ENCODE data around the gene KCNH2. TPM values are rescaled to one million over a fixed set of nuclear protein-coding genes. Genes with fewer than 3 reads are reported as not detected.

The KCNH2 gene
- total and polyA plus RNA-seq, 8 donors = 4.0 to 77.7 (median 7.3) TPM

- TF ChIP-seq POLR2A (IDR thresholded peaks at IDR 0.05) (no peak), CTCF (IDR thresholded peaks at IDR 0.05) (no peak), EP300 (IDR thresholded peaks at IDR 0.05) (no peak), POLR2AphosphoS5 (IDR thresholded peaks at IDR 0.05) (no peak)
- intact Hi-C loops (cut with DNase I; ENCODE audit: low total_unique reads) = no loop called here
- Histone ChIP-seq H3K9me3 (no peaks in the 10 kb centered on the region), H3K27me3 (peaks cover 0 to 95% (median 50%) of the 10 kb centered on the region in 3 donors), H3K4me3 (peak overlapping the region; percentile 47 to 63 (median 48)), H3K4me1 (peaks cover 35 to 97% (median 79%) of the 10 kb centered on the region in 4 donors), H3K36me3 (no peaks in the 10 kb centered on the region), H3K27ac (peak overlapping the region; percentile 19 to 87 (median 68))
- WGBS, 5 donors = 26 to 49% (median 34%) methylated on average over 21 to 27 of the region's 27 CpGs
- peak in 1 of 2 donors; percentile 84 for DNase-seq
Observed at GRCh38 chr7:150973571-150974451, 4.3 kb downstream of the KCNH2 start.

DNA sequence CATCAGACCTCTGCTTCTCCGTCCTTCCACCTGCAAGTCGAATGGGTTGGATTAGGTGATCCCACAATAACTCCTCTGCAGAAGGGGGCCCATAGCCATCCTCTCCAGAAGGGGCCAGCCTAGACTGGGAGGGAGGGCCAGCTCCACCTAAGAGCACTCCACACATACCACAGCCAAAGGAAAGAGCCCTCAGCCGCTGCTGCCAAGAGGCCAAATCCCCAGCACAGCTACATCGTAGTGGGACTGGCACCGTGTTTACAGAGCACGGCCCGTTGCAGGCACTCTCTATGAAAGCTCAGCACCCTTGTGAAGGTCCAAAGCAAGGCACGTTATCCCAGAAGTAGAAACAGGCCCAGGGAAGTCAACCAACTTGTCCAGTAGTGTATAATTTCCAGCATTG, 5.4 kb downstream of the KCNH2 start:
- H3K4me1 ChIP-seq = peaks cover 28 to 98% (median 76%) of the 10 kb centered on the region in 4 donors
- H3K9me3 ChIP-seq = no peaks in the 10 kb centered on the region
- no peaks in the 10 kb centered on the region for H3K36me3 ChIP-seq
- intact Hi-C loops (cut with DNase I; ENCODE audit: low total_unique reads) = no loop called here
- DNase-seq = no peak
- peak overlapping the region in 4 of 5 donors; percentile 53 to 87 (median 66) for H3K27ac ChIP-seq
- H3K4me3 ChIP-seq = no peak overlapping the region
- peaks cover 0 to 89% (median 42%) of the 10 kb centered on the region in 3 donors for H3K27me3 ChIP-seq
- TF ChIP-seq POLR2A (IDR thresholded peaks at IDR 0.05) = no peak
- TF ChIP-seq EP300 (IDR thresholded peaks at IDR 0.05) = no peak
- TF ChIP-seq POLR2AphosphoS5 (IDR thresholded peaks at IDR 0.05) = peak in 1 of 3 donors; percentile 12
- TF ChIP-seq CTCF (IDR thresholded peaks at IDR 0.05) = no peak
- WGBS, 5 donors = 70 to 76% (median 71%) methylated on average over 8 of the region's 8 CpGs

- intact Hi-C loops (cut with DNase I; ENCODE audit: low total_unique reads) = no loop called here
- 44 to 74% (median 57%) methylated on average over 4 to 12 of the region's 12 CpGs for WGBS, 5 donors
- Histone ChIP-seq H3K4me1 (peaks cover 21 to 95% (median 71%) of the 10 kb centered on the region in 4 donors), H3K27me3 (peaks cover 0 to 82% (median 35%) of the 10 kb centered on the region in 3 donors), H3K9me3 (no peaks in the 10 kb centered on the region), H3K4me3 (no peak overlapping the region), H3K27ac (peak overlapping the region; percentile 29 to 87 (median 56)), H3K36me3 (no peaks in the 10 kb centered on the region)
- peak; percentile 63 to 89 (median 80) for TF ChIP-seq POLR2AphosphoS5 (IDR thresholded peaks at IDR 0.05)
- TF ChIP-seq POLR2A (IDR thresholded peaks at IDR 0.05) = no peak
- DNase-seq = peak in 1 of 2 donors; percentile 94
Observed at GRCh38 chr7:150972023-150972468, 6.1 kb downstream of the KCNH2 start.

DNA sequence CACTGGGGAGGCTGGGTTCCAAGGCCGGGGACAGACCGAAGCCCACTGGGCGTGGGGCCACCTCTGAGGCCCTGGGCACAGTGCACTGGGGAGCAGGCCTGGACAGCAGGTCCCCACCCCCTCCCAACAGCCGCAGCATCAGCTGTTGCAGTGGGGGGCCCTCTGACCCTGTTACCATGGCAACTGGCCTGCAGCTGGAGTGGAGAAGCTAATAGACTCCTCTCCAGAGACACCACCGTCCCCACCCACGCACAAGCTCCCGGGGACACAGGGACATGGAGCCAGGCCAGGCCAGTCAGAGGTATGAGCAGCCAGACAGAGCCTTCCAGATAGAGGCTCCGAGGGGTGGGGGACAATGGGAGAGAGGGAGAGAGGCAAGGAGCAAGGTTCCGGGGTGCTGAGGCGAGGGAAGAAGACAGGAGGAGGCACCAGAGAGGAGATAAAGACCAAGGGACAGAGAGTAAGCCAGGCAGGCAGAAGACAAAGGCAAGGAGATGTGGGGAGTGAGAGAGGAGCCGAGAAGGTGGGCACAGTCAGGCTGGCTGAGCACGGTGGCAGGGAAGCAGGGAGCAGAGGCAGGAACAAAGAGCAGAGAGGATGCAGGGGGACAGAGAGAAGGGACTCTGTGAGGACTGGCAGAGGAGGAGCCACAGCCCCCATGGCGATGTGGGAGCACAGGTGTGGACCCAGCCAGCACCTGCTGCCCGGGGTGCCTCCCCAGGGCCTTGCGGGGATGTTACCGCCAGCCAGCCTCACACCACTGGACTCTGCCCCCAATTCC, 6.7 kb downstream of the KCNH2 start:
- Histone ChIP-seq H3K27me3 (peaks cover 0 to 76% (median 29%) of the 10 kb centered on the region in 3 donors), H3K9me3 (no peaks in the 10 kb centered on the region), H3K36me3 (no peaks in the 10 kb centered on the region), H3K4me1 (peaks cover 21 to 95% (median 67%) of the 10 kb centered on the region in 4 donors), H3K27ac (peak overlapping the region; percentile 29 to 87 (median 56)), H3K4me3 (no peak overlapping the region)
- DNase-seq = peak in 1 of 2 donors; percentile 81
- intact Hi-C loops (cut with DNase I; ENCODE audit: low total_unique reads) = no loop called here
- no peak for TF ChIP-seq POLR2AphosphoS5 (IDR thresholded peaks at IDR 0.05)
- TF ChIP-seq EP300 (IDR thresholded peaks at IDR 0.05) = no peak
- TF ChIP-seq CTCF (IDR thresholded peaks at IDR 0.05) = no peak
- no peak for TF ChIP-seq POLR2A (IDR thresholded peaks at IDR 0.05)
- WGBS, 5 donors = 56 to 65% (median 58%) methylated on average over 15 to 16 of the region's 16 CpGs

Measured in stomach (tissue), 9 donors.